H1 (cell line): ENCODE data around the gene IL22RA2. TPM values are rescaled to one million over a fixed set of nuclear protein-coding genes. Genes with fewer than 3 reads are reported as not detected.

Source experiments
- CTCF ChIA-PET: fragments of 300-600 bp; sonication (Branson Sonifier 250); formaldehyde crosslinking; loops from one replicate; lab custom pipeline; 2021; ENCODE audit not compliant: partially characterized antibody; lab: Charles Lee
- POLR2A ChIA-PET: fragments of 300-600 bp; sonication (Branson Sonifier 250); formaldehyde crosslinking; loops from one replicate; lab custom pipeline; 2021; ENCODE audit warnings: inconsistent platforms; ENCODE audit not compliant: partially characterized antibody; lab: Charles Lee
- DNase-seq, 2 experiments: peaks; one replicate each; pipeline versions ENCODE4 v3.0.0 to v3.0.0-alpha.2; 2010 to 2022; ENCODE audit warnings: low spot score in 2 of 2, low read depth in 1 of 2, mixed read lengths in 1 of 2
- FAIRE-seq: peaks from 2 replicates; lab custom pipeline; 2011; peaks lifted over from hg19 to GRCh38; lab: Jason Lieb, UNC
- H2AFZ ChIP-seq: 2 replicates; pipeline ENCODE4 v1.8.1; 2012; ENCODE audit warnings: low read length, inconsistent platforms
- H2AK5ac ChIP-seq: 2 replicates; pipeline ENCODE4 v1.6.1; 2013; ENCODE audit warnings: low read depth, low read length
- H2BK120ac ChIP-seq: replicated peaks from 2 replicates; pipeline ENCODE3; 2013; ENCODE audit warnings: low read depth, low read length, inconsistent platforms
- H2BK12ac ChIP-seq: 2 replicates; pipeline ENCODE4 v1.6.1; 2013; ENCODE audit warnings: low read depth, low read length
- H2BK15ac ChIP-seq: 2 replicates; pipeline ENCODE4 v1.6.1; 2013; ENCODE audit warnings: low read length
- H2BK20ac ChIP-seq: 2 replicates; pipeline ENCODE4 v1.6.1; 2013; ENCODE audit warnings: low read length
- H2BK5ac ChIP-seq: 2 replicates; pipeline ENCODE4 v1.6.1; 2013; ENCODE audit warnings: low read depth, low read length
- H3K14ac ChIP-seq: 2 replicates; pipeline ENCODE4 v1.6.1; 2013; ENCODE audit warnings: inconsistent platforms; ENCODE audit not compliant: insufficient read length
- H3K18ac ChIP-seq: 2 replicates; pipeline ENCODE4 v1.6.1; 2013; ENCODE audit warnings: low read length; ENCODE audit errors: extremely low read depth
- H3K23ac ChIP-seq: 2 replicates; pipeline ENCODE4 v1.6.1; 2013; ENCODE audit warnings: inconsistent platforms; ENCODE audit not compliant: insufficient read length
- H3K23me2 ChIP-seq: 2 replicates; pipeline ENCODE4 v1.6.1; 2013; ENCODE audit warnings: low read depth, low read length
- H3K27ac ChIP-seq: 2 replicates; pipeline ENCODE4 v1.6.1; 2011; ENCODE audit warnings: low read depth, low read length, inconsistent platforms
- H3K27me3 ChIP-seq, 4 experiments: replicated peaks in 1 of 4; 1 replicate in 1 of 4; 2 replicates in 3 of 4; pipeline versions ENCODE4 v1.6.1 to v1.8.1; 2011 to 2013; ENCODE audit warnings: low read length in 3 of 4, mild to moderate bottlenecking in 3 of 4, inconsistent platforms in 2 of 4, mixed read lengths in 2 of 4, moderate library complexity in 1 of 4; ENCODE audit not compliant: control insufficient read depth in 3 of 4, insufficient read depth in 3 of 4; ENCODE audit errors: extremely low read depth in 1 of 4
- H3K36me3 ChIP-seq, 4 experiments: 2 replicates each; pipeline versions ENCODE4 v1.6.1 to v1.8.1; 2011 to 2013; ENCODE audit warnings: mild to moderate bottlenecking in 4 of 4, low read length in 3 of 4, moderate library complexity in 2 of 4, control low read depth in 1 of 4, inconsistent platforms in 1 of 4; ENCODE audit not compliant: insufficient read depth in 4 of 4, control insufficient read depth in 2 of 4
- H3K4ac ChIP-seq: replicated peaks from 2 replicates; pipeline ENCODE3; 2013; ENCODE audit warnings: low read length, low read depth, mixed read lengths, inconsistent platforms; ENCODE audit not compliant: insufficient read length
- H3K4me1 ChIP-seq, 4 experiments: replicated peaks in 1 of 4; 1 replicate in 1 of 4; 2 replicates in 3 of 4; pipeline versions ENCODE4 v1.6.1 to v1.8.1; 2011 to 2013; ENCODE audit warnings: low read length in 3 of 4, inconsistent platforms in 2 of 4, mixed read lengths in 1 of 4; ENCODE audit not compliant: insufficient read depth in 4 of 4, control insufficient read depth in 3 of 4
- H3K4me2 ChIP-seq, 2 experiments: 2 replicates each; pipeline versions ENCODE4 v1.6.1 to v1.8.1; 2011 to 2013; ENCODE audit warnings: low read depth in 2 of 2, low read length in 2 of 2, control low read depth in 1 of 2, inconsistent platforms in 1 of 2, mild to moderate bottlenecking in 1 of 2; ENCODE audit not compliant: insufficient read depth in 1 of 2
- H3K4me3 ChIP-seq, 4 experiments: fragments of 200-600, 300-600 bp in 1 of 4; sonication (generic), shearing (Covaris generic), sonication (Bioruptor Twin) in 1 of 4; 2 replicates each; pipeline versions ENCODE4 v1.5.1 to v1.8.1; 2011 to 2016; ENCODE audit warnings: low read length in 4 of 4, low read depth in 3 of 4, control low read depth in 2 of 4, inconsistent platforms in 2 of 4, mild to moderate bottlenecking in 2 of 4, mixed read lengths in 1 of 4, moderate library complexity in 1 of 4; ENCODE audit not compliant: insufficient read depth in 2 of 4; ENCODE audit errors: extremely low read depth in 1 of 4
- H3K56ac ChIP-seq: replicated peaks from 2 replicates; pipeline ENCODE3; 2013; ENCODE audit warnings: low read depth, mild to moderate bottlenecking, mixed read lengths, low read length, inconsistent platforms; ENCODE audit not compliant: insufficient read length
- H3K79me1 ChIP-seq: 2 replicates; pipeline ENCODE4 v1.6.1; 2013; ENCODE audit warnings: low read depth, low read length, control low read depth
- H3K79me2 ChIP-seq, 2 experiments: 2 replicates each; pipeline versions ENCODE4 v1.6.1 to v1.8.1; 2012 to 2013; ENCODE audit warnings: low read length in 2 of 2, mild to moderate bottlenecking in 2 of 2, inconsistent platforms in 1 of 2; ENCODE audit not compliant: insufficient read depth in 2 of 2, control insufficient read depth in 1 of 2
- H3K9ac ChIP-seq, 4 experiments: replicated peaks in 1 of 4; 1 replicate in 1 of 4; 2 replicates in 3 of 4; pipeline versions ENCODE4 v1.6.1 to v1.8.1; 2011 to 2013; ENCODE audit warnings: low read depth in 3 of 4, low read length in 3 of 4, control low read depth in 2 of 4, mild to moderate bottlenecking in 2 of 4, moderate library complexity in 2 of 4, inconsistent platforms in 1 of 4; ENCODE audit errors: extremely low read depth in 1 of 4
- H3K9me3 ChIP-seq, 2 experiments: 2 replicates each; pipeline versions ENCODE4 v1.6.1 to v1.8.1; 2012 to 2013; ENCODE audit warnings: mild to moderate bottlenecking in 2 of 2, moderate library complexity in 2 of 2, control low read depth in 1 of 2, inconsistent platforms in 1 of 2, low read depth in 1 of 2, low read length in 1 of 2, mixed read lengths in 1 of 2; ENCODE audit not compliant: insufficient read depth in 2 of 2
- H4K20me1 ChIP-seq, 2 experiments: replicated peaks in 1 of 2; 2 replicates each; pipeline versions ENCODE3 to v1.8.1; 2011 to 2013; ENCODE audit warnings: inconsistent platforms in 2 of 2, low read length in 2 of 2, mild to moderate bottlenecking in 1 of 2; ENCODE audit not compliant: insufficient read depth in 2 of 2, control insufficient read depth in 1 of 2
- H4K5ac ChIP-seq: 2 replicates; pipeline ENCODE4 v1.6.1; 2013; ENCODE audit warnings: low read length, low read depth, mixed read lengths, inconsistent platforms; ENCODE audit not compliant: insufficient read length
- H4K8ac ChIP-seq: 2 replicates; pipeline ENCODE4 v1.8.0; 2013; ENCODE audit warnings: mild to moderate bottlenecking, moderate library complexity, low read length, inconsistent platforms; ENCODE audit not compliant: insufficient read depth; ENCODE audit errors: extremely low read depth
- H4K91ac ChIP-seq: replicated peaks from 2 replicates; pipeline ENCODE3; 2013; ENCODE audit warnings: low read length, mixed read lengths, inconsistent platforms; ENCODE audit not compliant: insufficient read length
- ATF2 ChIP-seq: IDR thresholded peaks from 2 replicates; pipeline ENCODE4 v1.6.1; 2012; ENCODE audit warnings: low read length, inconsistent platforms
- CBX5 ChIP-seq: fragments of 300-800, 300-1000 bp; sonication (generic); IDR thresholded peaks from 2 replicates; pipeline ENCODE4 v1.7.1; 2016; ENCODE audit warnings: antibody characterized with exemption, low read length, low read depth
- POU5F1 ChIP-seq: IDR thresholded peaks from 2 replicates; pipeline ENCODE4 v1.6.1; 2011; ENCODE audit warnings: low read depth, mild to moderate bottlenecking, low read length, moderate library complexity
- RXRA ChIP-seq: IDR thresholded peaks from 2 replicates; pipeline ENCODE4 v1.6.1; 2011; ENCODE audit warnings: low read depth, mild to moderate bottlenecking, low read length, moderate library complexity; ENCODE audit not compliant: insufficient read depth
- SAP30 ChIP-seq: fragments of 300-600 bp; sonication (generic); IDR thresholded peaks from 2 replicates; pipeline ENCODE4 v1.7.1; 2012; ENCODE audit warnings: low read length, moderate library complexity, mild to moderate bottlenecking, inconsistent platforms; ENCODE audit not compliant: insufficient read depth, insufficient replicate concordance
- SIX5 ChIP-seq: IDR thresholded peaks from 2 replicates; pipeline ENCODE4 v1.6.1; 2011; ENCODE audit warnings: mild to moderate bottlenecking, low read depth, low read length
- TCF12 ChIP-seq: IDR thresholded peaks from 2 replicates; pipeline ENCODE4 v1.6.1; 2011; ENCODE audit warnings: low read depth, mild to moderate bottlenecking, low read length
- YY1 ChIP-seq: IDR thresholded peaks from 2 replicates; pipeline ENCODE4 v1.6.1; 2011; ENCODE audit warnings: low read depth, mild to moderate bottlenecking, low read length
- whole genome bisulfite sequencing, 2 experiments: shearing (Covaris generic) in 1 of 2; methylation state at CpG; one replicate each; pipeline versions ENCODE4 v1.1.6 to v1.1.7; 2013 to 2015; ENCODE audit warnings: low lambda C conversion rate in 2 of 2, mixed read lengths in 2 of 2, inconsistent platforms in 1 of 2, low coverage in 1 of 2, missing lambda C conversion rate in 1 of 2; ENCODE audit not compliant: insufficient replicate concordance in 2 of 2, insufficient coverage in 1 of 2, insufficient read length in 1 of 2; ENCODE audit errors: extremely low coverage in 1 of 2, missing lambda C conversion rate in 1 of 2; 5-methylcytosine and 5-hydroxymethylcytosine counted together
- polyA plus RNA-seq, 7 experiments: library from polyadenylated mRNA; depleted of rRNA in 3 of 7; stranded (reverse) in 5 of 7; unstranded in 2 of 7; fragments of >200 nt in 5 of 7; fragments of 200-250 nt in 2 of 7; gene quantifications; 1 replicate in 5 of 7; 2 replicates in 1 of 7; 4 replicates in 1 of 7; pipeline versions ENCODE4 v1.2.1 to v1.2.3, GENCODE V29; 2011 to 2013; ENCODE audit warnings: missing spikeins in 2 of 7, mixed read lengths in 2 of 7
- total RNA-seq: library from RNA; stranded (reverse); fragmentation: NEBNext Ultra II Directional; extraction: Animal tissue kit (Norgen Biotek cat#: 25700); gene quantifications from 2 replicates; pipeline ENCODE4 v1.2.1, GENCODE V29; 2021

The IL22RA2 gene
- total and polyA plus RNA-seq, 2 of the 8 experiments (the other 6 are each of a cell fraction or from before 2014, with no cell fraction given) = not detected

GRCh38 chr6:137147195-137147594, 26.2 kb downstream of the IL22RA2 start:
- Histone ChIP-seq H2AK5ac (no peak overlapping the region), H3K4me1 (no peaks in the 10 kb centered on the region), H2BK12ac (no peak overlapping the region), H2BK120ac (no peak overlapping the region), H2BK5ac (no peak overlapping the region), H3K27ac (no peak overlapping the region), H3K27me3 (no peaks in the 10 kb centered on the region), H3K23me2 (no peaks in the 10 kb centered on the region), H3K79me2 (no peaks in the 10 kb centered on the region), H2BK15ac (no peak overlapping the region), H4K91ac (no peak overlapping the region), H3K9ac (no peak overlapping the region), H3K56ac (no peak overlapping the region), H3K79me1 (no peaks in the 10 kb centered on the region), H4K5ac (no peak overlapping the region), H4K8ac (no peak overlapping the region)
- no peak for FAIRE-seq
- POLR2A ChIA-PET = no interaction called here
- TF ChIP-seq SAP30 = no peak
- TF ChIP-seq RXRA = no peak
- TF ChIP-seq POU5F1 = no peak
- no peak for TF ChIP-seq SIX5
- no peak for TF ChIP-seq CBX5
- TF ChIP-seq YY1 = no peak
- TF ChIP-seq ATF2 = no peak
- no peak for TF ChIP-seq TCF12
- TF ChIP-seq, all 59 proteins: peak for 0
- Histone ChIP-seq H2AFZ (no peak overlapping the region), H3K4me3 (no peak overlapping the region), H3K4me2 (no peak overlapping the region), H3K36me3 (no peaks in the 10 kb centered on the region), H3K9me3 (no peaks in the 10 kb centered on the region), H3K23ac (no peak overlapping the region), H3K18ac (no peak overlapping the region), H2BK20ac (no peak overlapping the region), H4K20me1 (no peaks in the 10 kb centered on the region), H3K4ac (no peak overlapping the region), H3K14ac (no peak overlapping the region)
- WGBS, 2 experiments = 84% methylated on average over 4 of the region's 4 CpGs; no CpG with 5 or more reads in 1 of the 2 experiments
- DNase-seq = no peak
- CTCF ChIA-PET = interaction anchor here (0.7 kb wide), 1 partner anchor 494 kb away, joined by 3 read pairs; no protein-coding TSS in a partner anchor
